ENCODE measurements around the gene MAGEC3. TPM values are rescaled to one million over a fixed set of nuclear protein-coding genes. Genes with fewer than 3 reads are reported as not detected.

Gene MAGEC3
- total and polyA plus RNA-seq, 5 donors from 2014 or later = not detected

DNA sequence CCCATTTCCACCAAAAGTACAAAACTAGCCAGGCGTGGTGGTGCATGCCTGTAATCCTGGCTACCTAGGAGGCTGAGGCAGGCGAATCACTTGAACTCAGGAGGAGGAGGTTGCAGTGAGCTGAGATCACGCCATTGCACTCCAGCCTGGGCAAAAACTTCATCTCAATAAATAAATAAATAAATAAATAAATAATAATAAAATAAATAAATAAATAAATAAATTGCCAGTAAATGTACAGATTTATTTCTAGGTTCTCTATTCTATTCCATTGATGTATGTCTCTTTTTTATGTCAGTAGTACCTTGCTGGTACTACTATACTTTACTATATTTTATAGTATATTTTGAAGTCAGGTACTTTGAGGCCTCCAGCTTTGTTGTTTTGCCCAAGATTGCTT, 109.2 kb downstream of the MAGEC3 start:
- Histone ChIP-seq H3K27ac (ENCODE audit: insufficient read depth, low read length, poor library complexity, severe bottlenecking) (no peak overlapping the region), H3K27me3 (ENCODE audit: control insufficient read depth, insufficient read depth, low read length) (no peaks in the 10 kb centered on the region), H3K4me1 (ENCODE audit: control insufficient read depth, insufficient read depth, low read length, poor library complexity, severe bottlenecking) (no peaks in the 10 kb centered on the region), H3K9me3 (ENCODE audit: control insufficient read depth in 2 of 2, low read length in 2 of 2) (no peaks in the 10 kb centered on the region), H3K36me3 (ENCODE audit: control insufficient read depth, insufficient read depth, low read length) (no peaks in the 10 kb centered on the region), H3K4me3 (ENCODE audit: low read depth, low read length) (no peak overlapping the region)
- no peak for DNase-seq
- H3K27ac Mint-ChIP-seq = no peak overlapping the region
- no peak for ATAC-seq (ENCODE audit: low read depth in 2 of 2)
- no peaks in the 10 kb centered on the region for H3K27me3 Mint-ChIP-seq
- H3K4me1 Mint-ChIP-seq = no peaks in the 10 kb centered on the region
- H3K4me3 Mint-ChIP-seq = no peak overlapping the region
- peaks cover 0 to 16% (median 0%) of the 10 kb centered on the region in 7 donors for H3K9me3 Mint-ChIP-seq
- no peaks in the 10 kb centered on the region for H3K36me3 Mint-ChIP-seq

Other genes starting within 250 kb of the MAGEC3 start
- not detected for gene SPANXA2, start 248.6 kb upstream of the MAGEC3 start, total RNA-seq
- gene SPANXA2, start 248.6 kb upstream of the MAGEC3 start, polyA plus RNA-seq = not detected
- gene SPANXD, start 139.6 kb upstream of the MAGEC3 start, total RNA-seq = not detected
- gene SPANXD, start 139.6 kb upstream of the MAGEC3 start, polyA plus RNA-seq = not detected
- gene MAGEC1, start 65.6 kb downstream of the MAGEC3 start, total RNA-seq = not detected
- not detected for gene MAGEC1, start 65.6 kb downstream of the MAGEC3 start, polyA plus RNA-seq